SK-N-MC (cell line): ENCODE data around the gene LTBP1.

Experiments
- EZH2 ChIP-seq: fragments of 200-600 bp; sonication (generic); IDR thresholded peaks from one replicate; pipeline ENCODE4 v1.6.1; 2017; ENCODE audit warnings: antibody characterized with exemption
- FOXP2 ChIP-seq: optimal IDR thresholded peaks from 2 replicates; pipeline ENCODE3; 2011; ENCODE audit warnings: mild to moderate bottlenecking, moderate library complexity; ENCODE audit not compliant: insufficient read depth; ENCODE audit errors: extremely low read length, control extremely low read depth
- POLR2AphosphoS5 ChIP-seq: IDR thresholded peaks from 2 replicates; pipeline ENCODE4 v1.6.1; 2012; ENCODE audit warnings: mild to moderate bottlenecking, low read depth, low read length, borderline replicate concordance

DNA sequence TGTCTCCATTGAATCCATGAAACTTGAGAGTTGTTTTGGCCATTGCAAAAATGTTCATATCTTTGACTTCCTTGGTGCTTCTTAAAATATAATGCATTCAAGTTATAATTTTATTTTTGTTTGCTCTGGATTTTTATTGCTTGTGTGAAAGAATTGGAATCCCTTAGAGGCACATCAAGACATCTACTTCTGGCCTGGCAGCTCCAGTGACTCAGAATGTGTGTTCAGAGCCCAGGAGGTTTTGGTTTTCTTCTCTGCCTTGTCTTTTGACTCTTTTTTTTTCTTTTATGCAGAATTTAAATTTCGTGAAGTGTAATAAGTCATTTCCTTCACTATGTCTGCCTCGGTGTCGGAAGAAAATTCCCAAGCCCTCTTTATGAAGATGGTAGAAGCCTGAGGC lies 180.2 kb downstream of the LTBP1 start:
- TF ChIP-seq EZH2: no peak
- TF ChIP-seq POLR2AphosphoS5: no peak
- TF ChIP-seq FOXP2: no peak
